ENCODE results near the gene NPAS3.

DNA sequence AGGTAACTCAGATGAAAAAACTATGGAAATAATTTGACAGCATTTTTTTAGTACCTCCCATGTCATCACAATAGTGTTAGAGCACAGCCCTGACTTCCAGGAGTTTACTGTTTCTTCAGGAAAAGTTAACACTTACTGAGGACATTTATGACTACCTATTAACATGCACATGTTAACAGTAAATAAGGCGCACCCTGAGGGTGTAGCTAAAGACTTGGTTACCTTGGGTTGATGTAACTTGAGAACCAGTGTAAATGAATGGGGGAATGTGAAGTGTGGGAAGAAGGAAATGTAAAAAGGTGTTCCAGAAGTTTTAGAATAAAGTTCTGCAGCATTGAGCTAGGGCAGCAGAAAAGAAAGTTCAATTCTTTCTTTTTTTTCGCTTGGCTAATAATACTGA is 646.0 kb downstream of the NPAS3 start:
- no peak for TF ChIP-seq POLR2A (IDR thresholded peaks at IDR 0.05)
- TF ChIP-seq, protein P1, sequence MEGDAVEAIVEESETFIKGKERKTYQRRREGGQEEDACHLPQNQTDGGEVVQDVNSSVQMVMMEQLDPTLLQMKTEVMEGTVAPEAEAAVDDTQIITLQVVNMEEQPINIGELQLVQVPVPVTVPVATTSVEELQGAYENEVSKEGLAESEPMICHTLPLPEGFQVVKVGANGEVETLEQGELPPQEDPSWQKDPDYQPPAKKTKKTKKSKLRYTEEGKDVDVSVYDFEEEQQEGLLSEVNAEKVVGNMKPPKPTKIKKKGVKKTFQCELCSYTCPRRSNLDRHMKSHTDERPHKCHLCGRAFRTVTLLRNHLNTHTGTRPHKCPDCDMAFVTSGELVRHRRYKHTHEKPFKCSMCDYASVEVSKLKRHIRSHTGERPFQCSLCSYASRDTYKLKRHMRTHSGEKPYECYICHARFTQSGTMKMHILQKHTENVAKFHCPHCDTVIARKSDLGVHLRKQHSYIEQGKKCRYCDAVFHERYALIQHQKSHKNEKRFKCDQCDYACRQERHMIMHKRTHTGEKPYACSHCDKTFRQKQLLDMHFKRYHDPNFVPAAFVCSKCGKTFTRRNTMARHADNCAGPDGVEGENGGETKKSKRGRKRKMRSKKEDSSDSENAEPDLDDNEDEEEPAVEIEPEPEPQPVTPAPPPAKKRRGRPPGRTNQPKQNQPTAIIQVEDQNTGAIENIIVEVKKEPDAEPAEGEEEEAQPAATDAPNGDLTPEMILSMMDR (IDR thresholded peaks at IDR 0.05), result no peak

Measured in uterus (tissue), 2 donors.